ENCODE results near the gene NCBP1. TPM values are rescaled to one million over a fixed set of nuclear protein-coding genes. Genes with fewer than 3 reads are reported as not detected.
A peak's percentile ranks its signal among the peaks of the same experiment; 100 is the strongest.

Gene NCBP1
- total and polyA plus RNA-seq, 12 donors: 6.6 to 20.4 (median 15.2) TPM

GRCh38 chr9:97635026-97635425 is 1.4 kb downstream of the NCBP1 start:
- ATAC-seq (no peak), DNase-seq (no peak)
- peaks cover 0 to 7% (median 0%) of the 10 kb centered on the region in 9 donors for H3K36me3 ChIP-seq
- H3K27me3 ChIP-seq: no peaks in the 10 kb centered on the region
- 76% methylated on average over 7 of the region's 7 CpGs for WGBS, 2 donors
- intact Hi-C loops (cut with DNase I): loop anchor here in 2 of 10 donors (5.0 to 10.0 kb wide), 2 partner anchors 52 to 630 kb away; no protein-coding TSS in a partner anchor
- H3K9me3 ChIP-seq: no peaks in the 10 kb centered on the region
- H3K4me3 ChIP-seq: peak overlapping the region in 8 of 10 donors; percentile 49 to 98 (median 93)
- peak overlapping the region in 2 of 10 donors; percentile 95 to 96 for H3K27ac ChIP-seq
- no peak for TF ChIP-seq CTCF (IDR thresholded peaks at IDR 0.05)
- peaks cover 2 to 74% (median 63%) of the 10 kb centered on the region in 9 donors for H3K4me1 ChIP-seq

GRCh38 chr9:97636903-97637302 is 3.3 kb downstream of the NCBP1 start:
- intact Hi-C loops (cut with DNase I): loop anchor here in 2 of 10 donors (5.0 to 10.0 kb wide), 2 partner anchors 50 to 628 kb away; no protein-coding TSS in a partner anchor
- no peaks in the 10 kb centered on the region for H3K9me3 ChIP-seq
- no peaks in the 10 kb centered on the region for H3K27me3 ChIP-seq
- peaks cover 0 to 22% (median 4%) of the 10 kb centered on the region in 9 donors for H3K36me3 ChIP-seq
- no peak for DNase-seq
- 58 to 63% methylated on average over 3 of the region's 3 CpGs for WGBS, 2 donors
- H3K4me3 ChIP-seq: no peak overlapping the region
- no peak overlapping the region for H3K27ac ChIP-seq
- no peak for ATAC-seq
- peaks cover 2 to 71% (median 58%) of the 10 kb centered on the region in 9 donors for H3K4me1 ChIP-seq
- TF ChIP-seq CTCF (IDR thresholded peaks at IDR 0.05): no peak

GRCh38 chr9:97638666-97639065 is 5.0 kb downstream of the NCBP1 start:
- 57 to 62% methylated on average over 3 of the region's 3 CpGs for WGBS, 2 donors

GRCh38 chr9:97640325-97640724 is 6.7 kb downstream of the NCBP1 start:
- ATAC-seq: no peak
- no peak for TF ChIP-seq CTCF (IDR thresholded peaks at IDR 0.05)
- no peak overlapping the region for H3K4me3 ChIP-seq
- WGBS, 2 donors: 69 to 73% methylated on average over 2 of the region's 2 CpGs
- DNase-seq: no peak
- intact Hi-C loops (cut with DNase I): loop anchor here in 1 of 10 donors (5.0 kb wide), 1 partner anchor 47 kb away; no protein-coding TSS in a partner anchor
- H3K4me1 ChIP-seq: peaks cover 2 to 52% (median 40%) of the 10 kb centered on the region in 9 donors
- H3K36me3 ChIP-seq: peaks cover 0 to 57% (median 17%) of the 10 kb centered on the region in 9 donors
- no peak overlapping the region for H3K27ac ChIP-seq
- no peaks in the 10 kb centered on the region for H3K9me3 ChIP-seq
- H3K27me3 ChIP-seq: no peaks in the 10 kb centered on the region

More at GRCh38 chr9:97638666-97639065, 5.0 kb downstream of the NCBP1 start:
- TF ChIP-seq CTCF (IDR thresholded peaks at IDR 0.05): no peak
- intact Hi-C loops (cut with DNase I): loop anchor here in 2 of 10 donors (5.0 to 10.0 kb wide), 2 partner anchors 49 to 626 kb away; no protein-coding TSS in a partner anchor
- H3K9me3 ChIP-seq: no peaks in the 10 kb centered on the region
- peaks cover 0 to 40% (median 11%) of the 10 kb centered on the region in 9 donors for H3K36me3 ChIP-seq
- no peak overlapping the region for H3K27ac ChIP-seq
- peaks cover 2 to 65% (median 52%) of the 10 kb centered on the region in 9 donors for H3K4me1 ChIP-seq
- ATAC-seq: no peak
- H3K4me3 ChIP-seq: no peak overlapping the region
- DNase-seq: no peak
- H3K27me3 ChIP-seq: no peaks in the 10 kb centered on the region

Measured in heart right ventricle (tissue), 16 donors.